Neural progenitor cell (in vitro differentiated cells): ENCODE results near the gene SEL1L3.

Source experiments
- EZH2 ChIP-seq: fragments of 200-600 bp; sonication (generic); IDR thresholded peaks from 2 replicates; pipeline ENCODE4 v1.6.1; 2017; ENCODE audit warnings: antibody characterized with exemption, mild to moderate bottlenecking, moderate library complexity
- EZH2phosphoT487 ChIP-seq: fragments of 200-600 bp; sonication (generic); IDR thresholded peaks from 2 replicates; pipeline ENCODE4 v1.6.1; 2017; ENCODE audit warnings: antibody characterized with exemption
- TF ChIP-seq, protein P1 (sequence below): fragments of 200-600 bp; sonication (generic); IDR thresholded peaks from 2 replicates; pipeline ENCODE4 v1.5.1; 2017; ENCODE audit warnings: antibody characterized with exemption, mild to moderate bottlenecking

DNA sequence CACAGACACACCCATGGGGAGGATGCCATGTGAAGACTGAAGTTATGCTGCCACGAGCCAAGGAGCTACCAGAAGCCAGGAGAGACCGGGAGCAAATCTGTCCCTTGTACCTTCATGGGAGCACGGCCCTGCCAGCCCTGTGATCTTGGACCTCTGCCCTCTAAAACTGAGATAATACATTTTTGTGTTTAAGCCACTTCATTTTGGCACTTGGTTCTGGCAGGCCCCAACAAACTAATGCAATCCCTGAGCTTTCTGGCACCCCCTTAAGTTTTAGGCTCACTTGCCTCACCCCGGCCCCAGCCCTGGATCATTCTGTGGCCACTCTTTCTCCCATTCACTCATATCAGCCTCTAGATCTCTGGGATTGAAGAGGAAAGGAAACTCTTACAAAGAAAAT is 35.4 kb downstream of the SEL1L3 start:
- TF ChIP-seq, protein P1, sequence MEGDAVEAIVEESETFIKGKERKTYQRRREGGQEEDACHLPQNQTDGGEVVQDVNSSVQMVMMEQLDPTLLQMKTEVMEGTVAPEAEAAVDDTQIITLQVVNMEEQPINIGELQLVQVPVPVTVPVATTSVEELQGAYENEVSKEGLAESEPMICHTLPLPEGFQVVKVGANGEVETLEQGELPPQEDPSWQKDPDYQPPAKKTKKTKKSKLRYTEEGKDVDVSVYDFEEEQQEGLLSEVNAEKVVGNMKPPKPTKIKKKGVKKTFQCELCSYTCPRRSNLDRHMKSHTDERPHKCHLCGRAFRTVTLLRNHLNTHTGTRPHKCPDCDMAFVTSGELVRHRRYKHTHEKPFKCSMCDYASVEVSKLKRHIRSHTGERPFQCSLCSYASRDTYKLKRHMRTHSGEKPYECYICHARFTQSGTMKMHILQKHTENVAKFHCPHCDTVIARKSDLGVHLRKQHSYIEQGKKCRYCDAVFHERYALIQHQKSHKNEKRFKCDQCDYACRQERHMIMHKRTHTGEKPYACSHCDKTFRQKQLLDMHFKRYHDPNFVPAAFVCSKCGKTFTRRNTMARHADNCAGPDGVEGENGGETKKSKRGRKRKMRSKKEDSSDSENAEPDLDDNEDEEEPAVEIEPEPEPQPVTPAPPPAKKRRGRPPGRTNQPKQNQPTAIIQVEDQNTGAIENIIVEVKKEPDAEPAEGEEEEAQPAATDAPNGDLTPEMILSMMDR, result no peak
- TF ChIP-seq EZH2phosphoT487 (no peak), EZH2 (no peak)
